Naive thymus-derived CD4-positive, alpha-beta T cell (primary cell): ENCODE data around the gene SYVN1. TPM values are rescaled to one million over a fixed set of nuclear protein-coding genes. Genes with fewer than 3 reads are reported as not detected.

ENCODE experiments used
- ATAC-seq: fragments of 150-1000 bp; cut with Tn5 transposase; 2 replicates; pipeline ENCODE4 v1.10.0; 2021; ENCODE audit warnings: mild to moderate bottlenecking, moderate library complexity
- CTCF ChIA-PET: fragments of 350-600 bp; sonication (Branson Sonifier 250); formaldehyde crosslinking; loops from one replicate; lab custom pipeline; 2021; ENCODE audit warnings: antibody characterized with exemption; lab: Charles Lee
- POLR2A ChIA-PET: fragments of 350-600 bp; sonication (Branson Sonifier 250); formaldehyde crosslinking; loops from one replicate; lab custom pipeline; 2021; ENCODE audit warnings: antibody characterized with exemption, inconsistent platforms; lab: Charles Lee
- DNase-seq, 9 donors: peaks; one replicate each; pipeline versions ENCODE4 v3.0.0 to v3.0.0-alpha.2; 2020 to 2022; ENCODE audit warnings: mixed read lengths in 1 of 9
- H3K27ac ChIP-seq: one replicate; pipeline ENCODE4 v1.7.0; 2013; ENCODE audit warnings: mild to moderate bottlenecking, low read depth, low read length, moderate library complexity
- H3K27me3 ChIP-seq, 2 donors: one replicate each; pipeline ENCODE4 v1.7.0; 2013; ENCODE audit warnings: low read length in 2 of 2, mild to moderate bottlenecking in 2 of 2, moderate library complexity in 2 of 2; ENCODE audit not compliant: control insufficient read depth in 2 of 2, insufficient read depth in 2 of 2
- H3K36me3 ChIP-seq, 3 experiments: 1 replicate in 2 of 3; 2 replicates in 1 of 3; pipeline ENCODE4 v1.7.0; 2013; ENCODE audit warnings: low read length in 3 of 3, mild to moderate bottlenecking in 3 of 3, moderate library complexity in 1 of 3; ENCODE audit not compliant: insufficient read depth in 3 of 3, control insufficient read depth in 2 of 3
- H3K4me1 ChIP-seq, 2 donors: one replicate each; pipeline ENCODE4 v1.7.0; 2013; ENCODE audit warnings: low read length in 2 of 2, mild to moderate bottlenecking in 2 of 2, moderate library complexity in 1 of 2; ENCODE audit not compliant: control insufficient read depth in 2 of 2, insufficient read depth in 2 of 2
- H3K4me3 ChIP-seq: 2 replicates; pipeline ENCODE4 v1.7.0; 2013; ENCODE audit warnings: mild to moderate bottlenecking, low read length
- H3K9me3 ChIP-seq, 3 experiments: 1 replicate in 2 of 3; 2 replicates in 1 of 3; pipeline ENCODE4 v1.7.0; 2013; ENCODE audit warnings: low read length in 3 of 3; ENCODE audit not compliant: control insufficient read depth in 2 of 3
- H3K27ac Mint-ChIP-seq, 9 donors: one replicate each; pipeline ENCODE4 v1.8.0; 2020 to 2022; ENCODE audit warnings: mixed read lengths in 9 of 9, mild to moderate bottlenecking in 8 of 9, moderate library complexity in 5 of 9, inconsistent platforms in 2 of 9
- H3K27me3 Mint-ChIP-seq, 5 donors: one replicate each; pipeline ENCODE4 v1.8.0; 2021 to 2022; ENCODE audit warnings: mixed read lengths in 5 of 5, mild to moderate bottlenecking in 1 of 5
- H3K36me3 Mint-ChIP-seq, 5 donors: one replicate each; pipeline ENCODE4 v1.8.0; 2020 to 2022; ENCODE audit warnings: mixed read lengths in 5 of 5, mild to moderate bottlenecking in 3 of 5, inconsistent platforms in 1 of 5
- H3K4me1 Mint-ChIP-seq, 7 donors: one replicate each; pipeline ENCODE4 v1.8.0; 2020 to 2022; ENCODE audit warnings: mixed read lengths in 7 of 7, mild to moderate bottlenecking in 3 of 7, inconsistent platforms in 1 of 7
- H3K4me3 Mint-ChIP-seq, 10 donors: one replicate each; pipeline ENCODE4 v1.8.0; 2020 to 2022; ENCODE audit warnings: mild to moderate bottlenecking in 10 of 10, mixed read lengths in 10 of 10, moderate library complexity in 6 of 10, inconsistent platforms in 2 of 10
- H3K9me3 Mint-ChIP-seq, 11 donors: one replicate each; pipeline ENCODE4 v1.8.0; 2020 to 2022; ENCODE audit warnings: mixed read lengths in 11 of 11, mild to moderate bottlenecking in 4 of 11, inconsistent platforms in 1 of 11, moderate library complexity in 1 of 11
- intact Hi-C, 2 donors: fragments of 100-400 bp; cut with micrococcal nuclease; formaldehyde crosslinking; loops; one replicate each; pipeline ENCODE4 v1.15.1; 2023
- polyA plus RNA-seq, 2 donors: library from polyadenylated mRNA; unstranded; fragments of 300-500 nt; fragmentation: Illumina TruSeq; gene quantifications; one replicate each; pipeline ENCODE4 v1.2.3, GENCODE V29; 2021
- total RNA-seq, 6 experiments: library from RNA in 5 of 6; stranded (reverse) in 5 of 6; gene quantifications; 1 replicate in 5 of 6; 2 replicates in 1 of 6; pipeline ENCODE4 v1.2.3 and lab custom pipeline; 2021 to 2026

Gene SYVN1
- total and polyA plus RNA-seq, 7 experiments from 2014 or later, result 8.6 to 84.6 (median 67.5) TPM

DNA sequence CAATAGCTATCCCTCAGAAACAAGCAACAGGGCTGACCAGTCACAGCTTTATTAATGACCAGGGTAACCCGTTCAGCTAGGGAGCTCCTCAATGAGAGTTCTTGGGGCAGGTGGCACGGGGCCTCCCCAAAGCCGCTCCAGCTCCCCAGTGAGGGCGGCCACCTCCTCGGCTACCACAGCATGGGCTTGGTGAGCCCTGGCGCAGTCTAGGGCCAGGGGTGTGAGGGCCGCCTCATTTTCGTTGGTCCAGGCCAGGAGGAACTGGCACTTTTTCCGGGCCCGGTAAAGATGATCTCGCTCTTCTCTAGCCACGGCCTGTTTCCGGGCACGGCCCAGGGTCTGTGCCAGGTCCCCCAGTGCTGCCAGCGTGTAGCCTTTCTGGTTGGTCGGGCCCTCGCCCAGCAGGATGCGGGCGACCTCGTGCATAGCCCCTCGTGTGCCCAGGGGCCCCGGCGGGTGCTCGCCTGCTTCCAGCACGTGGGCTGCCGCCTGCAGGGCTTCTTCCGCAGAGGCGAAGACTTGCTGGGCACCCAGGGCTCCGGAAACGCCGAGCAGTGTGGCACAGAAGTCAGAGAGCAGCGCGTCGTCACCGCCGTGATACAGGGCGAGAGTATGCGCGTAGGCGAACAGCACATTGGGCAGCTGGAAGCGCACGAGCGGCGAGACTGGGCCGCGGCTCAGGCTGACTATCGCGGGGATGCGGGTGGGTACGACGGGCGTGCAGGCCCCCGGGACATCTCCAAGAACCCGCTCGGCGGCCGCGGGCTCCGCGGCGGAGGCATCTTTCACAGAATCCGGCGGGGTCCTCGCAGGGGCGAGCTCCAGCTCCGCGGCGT lies 17.7 kb downstream of the SYVN1 start:
- Histone ChIP-seq H3K4me1 (peaks cover 28 to 37% of the 10 kb centered on the region in 2 donors), H3K27ac (peak overlapping the region; percentile 87), H3K4me3 (peak overlapping the region; percentile 92), H3K36me3 (peaks cover 16 to 41% (median 19%) of the 10 kb centered on the region in 3 experiments), H3K27me3 (no peaks in the 10 kb centered on the region), H3K9me3 (no peaks in the 10 kb centered on the region)
- Mint-ChIP-seq H3K4me1 (peaks cover 19 to 70% (median 51%) of the 10 kb centered on the region in 7 donors), H3K4me3 (peak overlapping the region; percentile 90 to 95 (median 92)), H3K9me3 (peaks cover 0 to 2% (median 0%) of the 10 kb centered on the region in 11 donors), H3K27me3 (no peaks in the 10 kb centered on the region), H3K36me3 (peaks cover 0 to 24% (median 19%) of the 10 kb centered on the region in 5 donors), H3K27ac (peak overlapping the region; percentile 86 to 100 (median 93))
- DNase-seq (peak in 8 of 9 donors; percentile 50 to 71 (median 64)), ATAC-seq (peak; percentile 12)
- intact Hi-C loops, result loop anchor here (1.0 to 10.0 kb wide), 19 partner anchors 18 to 499 kb away; partner anchors contain the start of genes ATG2A (in 2 of the 2), CDCA5 (in 2 of the 2), RASGRP2 (in 2 of the 2) and SF1 (in 2 of the 2)
- ChIA-PET POLR2A (interaction anchor here (0.6 to 9.9 kb wide), 20 partner anchors 13 to 372 kb away, joined by 3 to 237 read pairs (median 4); partner anchors contain the start of genes MEN1, RASGRP2, SAC3D1 and SF1), CTCF (interaction anchor here (0.6 to 1.7 kb wide), 8 partner anchors 12 to 165 kb away, joined by 3 to 5 read pairs (median 3); partner anchors contain the start of gene ARL2)

DNA sequence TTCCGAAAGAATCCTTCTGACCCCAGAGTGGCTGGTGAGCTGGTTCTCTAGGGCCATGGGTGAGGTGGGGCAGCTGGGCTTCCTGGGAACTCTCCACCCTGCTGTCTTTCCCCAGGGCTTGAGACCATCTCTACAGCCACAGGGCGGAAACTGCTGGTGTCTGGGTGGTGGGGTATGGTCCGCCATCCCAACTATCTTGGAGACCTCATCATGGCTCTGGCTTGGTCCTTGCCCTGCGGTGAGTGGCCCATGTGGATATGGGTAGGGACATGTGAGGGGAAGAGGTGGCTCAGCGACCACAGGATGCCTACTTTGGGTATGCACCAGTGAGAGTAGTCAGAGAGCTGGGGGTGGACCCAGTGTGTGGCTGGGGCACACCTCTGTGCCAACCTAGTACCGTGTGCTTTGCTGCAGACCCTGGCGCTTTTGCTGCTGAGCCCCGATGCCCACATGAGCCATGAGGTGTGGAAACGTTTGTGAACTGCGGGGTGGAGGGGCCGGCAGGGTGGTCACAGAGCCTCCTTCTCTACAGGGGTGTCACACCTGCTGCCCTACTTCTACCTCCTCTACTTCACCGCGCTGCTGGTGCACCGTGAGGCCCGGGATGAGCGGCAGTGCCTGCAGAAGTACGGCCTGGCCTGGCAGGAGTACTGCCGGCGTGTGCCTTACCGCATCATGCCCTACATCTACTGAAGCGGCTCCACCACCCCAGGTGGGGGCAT lies 18.8 kb downstream of the SYVN1 start:
- peak overlapping the region in 7 of 9 donors; percentile 25 to 100 (median 60) for H3K27ac Mint-ChIP-seq
- DNase-seq (no peak), ATAC-seq (no peak)
- H3K27me3 Mint-ChIP-seq, result no peaks in the 10 kb centered on the region
- H3K36me3 ChIP-seq, result peaks cover 13 to 35% (median 14%) of the 10 kb centered on the region in 3 experiments
- no peak overlapping the region for H3K4me3 ChIP-seq
- no peaks in the 10 kb centered on the region for H3K9me3 ChIP-seq
- peak overlapping the region; percentile 20 to 95 (median 52) for H3K4me3 Mint-ChIP-seq
- H3K27me3 ChIP-seq, result no peaks in the 10 kb centered on the region
- peaks cover 17 to 70% (median 53%) of the 10 kb centered on the region in 7 donors for H3K4me1 Mint-ChIP-seq
- CTCF ChIA-PET, result interaction anchor here (1.7 kb wide), 1 partner anchor 103 kb away, joined by 4 read pairs; no protein-coding TSS in a partner anchor
- peak overlapping the region; percentile 87 for H3K27ac ChIP-seq
- intact Hi-C loops, result loop anchor here (2.0 to 10.0 kb wide), 5 partner anchors 89 to 371 kb away; partner anchors contain the start of genes RASGRP2 (in 2 of the 2), CDC42EP2 (in 1 of the 2), SF1 (in 1 of the 2) and SNX15 (in 1 of the 2)
- peaks cover 0 to 19% (median 15%) of the 10 kb centered on the region in 5 donors for H3K36me3 Mint-ChIP-seq
- POLR2A ChIA-PET, result interaction anchor here (0.6 to 9.9 kb wide), 10 partner anchors 13 to 252 kb away, joined by 3 to 237 read pairs (median 4); partner anchors contain the start of genes SAC3D1, SYVN1 and VPS51
- peaks cover 0 to 2% (median 0%) of the 10 kb centered on the region in 11 donors for H3K9me3 Mint-ChIP-seq
- peaks cover 31 to 37% of the 10 kb centered on the region in 2 donors for H3K4me1 ChIP-seq

DNA sequence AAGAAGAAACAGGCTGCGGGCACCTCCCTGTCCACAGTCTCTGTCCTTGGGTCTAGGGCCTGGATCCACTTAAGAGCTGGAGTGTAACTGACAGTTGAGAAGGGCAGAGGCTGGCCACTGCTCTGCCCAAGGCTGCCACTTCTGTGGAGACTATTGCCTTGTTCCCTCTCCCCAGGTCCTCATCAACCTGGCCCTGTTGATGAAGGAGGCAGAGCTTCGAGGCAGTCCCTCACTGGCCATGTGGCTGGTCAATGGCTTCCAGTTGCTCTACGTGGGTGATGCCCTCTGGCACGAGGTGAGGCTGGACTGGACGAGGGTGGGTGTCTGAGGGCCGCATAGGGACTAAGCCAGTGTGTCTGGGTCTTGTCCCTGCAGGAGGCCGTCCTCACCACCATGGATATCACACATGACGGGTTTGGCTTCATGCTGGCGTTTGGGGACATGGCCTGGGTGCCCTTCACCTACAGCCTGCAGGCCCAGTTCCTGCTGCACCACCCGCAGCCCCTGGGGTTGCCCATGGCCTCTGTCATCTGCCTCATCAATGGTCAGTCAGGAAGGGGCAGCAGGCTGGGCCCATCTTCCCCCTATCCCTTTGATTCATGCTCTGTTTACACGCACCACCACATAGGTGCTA lies 19.7 kb downstream of the SYVN1 start:
- Histone ChIP-seq H3K36me3 (peaks cover 5 to 28% (median 7%) of the 10 kb centered on the region in 3 experiments), H3K4me1 (peaks cover 33 to 39% of the 10 kb centered on the region in 2 donors), H3K9me3 (no peaks in the 10 kb centered on the region), H3K4me3 (no peak overlapping the region), H3K27me3 (no peaks in the 10 kb centered on the region), H3K27ac (peak overlapping the region; percentile 17)
- H3K27ac Mint-ChIP-seq, result peak overlapping the region in 6 of 9 donors; percentile 36 to 100 (median 78)
- intact Hi-C loops, result loop anchor here (5.0 to 10.0 kb wide), 4 partner anchors 72 to 398 kb away; partner anchors contain the start of genes CDC42EP2 (in 1 of the 2), RASGRP2 (in 1 of the 2) and SAC3D1 (in 1 of the 2)
- peaks cover 0 to 2% (median 0%) of the 10 kb centered on the region in 11 donors for H3K9me3 Mint-ChIP-seq
- ATAC-seq, result no peak
- H3K4me1 Mint-ChIP-seq, result peaks cover 17 to 68% (median 50%) of the 10 kb centered on the region in 7 donors
- H3K36me3 Mint-ChIP-seq, result peaks cover 0 to 13% (median 11%) of the 10 kb centered on the region in 5 donors
- DNase-seq, result no peak
- no peaks in the 10 kb centered on the region for H3K27me3 Mint-ChIP-seq
- peak overlapping the region in 5 of 10 donors; percentile 29 to 97 (median 89) for H3K4me3 Mint-ChIP-seq
- POLR2A ChIA-PET, result interaction anchor here (0.5 to 7.5 kb wide), 11 partner anchors 7 to 431 kb away, joined by 3 to 98 read pairs (median 4); partner anchors contain the start of genes ARL2, FAU, MRPL49 and SAC3D1
- CTCF ChIA-PET, result interaction anchor here (1.1 kb wide), 1 partner anchor 17 kb away, joined by 4 read pairs; no protein-coding TSS in a partner anchor

DNA sequence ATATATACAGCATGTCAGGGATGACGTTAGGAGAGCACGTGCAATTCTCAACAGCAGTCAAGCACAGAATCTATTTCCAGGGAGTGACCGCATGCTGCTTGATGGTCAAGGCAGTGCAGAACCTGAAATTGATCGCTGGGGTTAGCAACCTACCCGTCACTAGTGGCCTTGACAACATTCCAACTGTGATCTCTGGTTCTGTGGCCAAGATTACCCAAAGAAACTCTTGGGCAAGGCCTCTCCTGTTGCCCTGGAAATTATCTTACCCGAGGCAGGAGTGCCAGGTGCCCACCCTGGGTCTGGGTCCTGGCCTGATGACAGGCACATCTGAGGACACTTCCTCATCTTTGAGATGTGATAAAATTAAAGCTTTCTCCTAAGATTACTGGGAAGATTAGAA lies 20.5 kb downstream of the SYVN1 start:
- Histone ChIP-seq H3K27me3 (no peaks in the 10 kb centered on the region), H3K36me3 (peaks cover 4 to 28% (median 4%) of the 10 kb centered on the region in 3 experiments), H3K4me1 (peaks cover 33 to 39% of the 10 kb centered on the region in 2 donors), H3K9me3 (no peaks in the 10 kb centered on the region), H3K27ac (peak overlapping the region; percentile 74), H3K4me3 (no peak overlapping the region)
- peak overlapping the region; percentile 31 to 97 (median 88) for H3K4me3 Mint-ChIP-seq
- CTCF ChIA-PET, result interaction anchor here (0.9 to 4.1 kb wide), 3 partner anchors 7 to 24 kb away, joined by 3 to 48 read pairs (median 4); partner anchors contain the start of genes FAU and MRPL49
- ATAC-seq (no peak), DNase-seq (no peak)
- H3K4me1 Mint-ChIP-seq, result peaks cover 17 to 64% (median 46%) of the 10 kb centered on the region in 7 donors
- POLR2A ChIA-PET, result interaction anchor here (0.5 to 7.5 kb wide), 8 partner anchors 8 to 431 kb away, joined by 3 to 98 read pairs (median 6); partner anchors contain the start of genes ARL2, FAU, MRPL49 and SYVN1
- peaks cover 0 to 2% (median 0%) of the 10 kb centered on the region in 11 donors for H3K9me3 Mint-ChIP-seq
- peak overlapping the region; percentile 41 to 100 (median 84) for H3K27ac Mint-ChIP-seq
- peaks cover 0 to 12% (median 11%) of the 10 kb centered on the region in 5 donors for H3K36me3 Mint-ChIP-seq
- no peaks in the 10 kb centered on the region for H3K27me3 Mint-ChIP-seq
- intact Hi-C loops, result loop anchor here (5.0 to 10.0 kb wide), 4 partner anchors 72 to 398 kb away; partner anchors contain the start of genes CDC42EP2 (in 1 of the 2), RASGRP2 (in 1 of the 2) and SAC3D1 (in 1 of the 2)

DNA sequence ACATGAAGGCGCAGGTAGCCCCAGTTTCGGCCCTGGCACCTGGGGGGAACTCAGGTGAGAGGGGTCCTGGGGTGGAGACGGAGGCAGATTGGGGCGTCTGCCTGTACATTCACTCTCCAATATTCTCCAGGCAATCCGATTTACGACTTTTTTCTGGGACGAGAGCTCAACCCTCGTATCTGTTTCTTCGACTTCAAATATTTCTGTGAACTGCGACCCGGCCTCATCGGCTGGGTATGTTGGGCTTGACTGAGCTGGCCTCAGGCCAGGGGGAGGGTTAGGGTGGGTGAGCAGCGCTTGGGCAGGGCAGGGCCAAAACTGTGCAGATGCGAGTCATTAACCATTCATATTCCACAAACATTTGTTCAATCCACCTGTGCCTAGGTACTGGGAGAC lies 21.0 kb downstream of the SYVN1 start:
- no peak for DNase-seq
- Histone ChIP-seq H3K4me3 (peak overlapping the region; percentile 83), H3K4me1 (peaks cover 33 to 39% of the 10 kb centered on the region in 2 donors), H3K27me3 (no peaks in the 10 kb centered on the region), H3K27ac (peak overlapping the region; percentile 74), H3K36me3 (peaks cover 0 to 27% (median under 1%) of the 10 kb centered on the region in 3 experiments), H3K9me3 (no peaks in the 10 kb centered on the region)
- no peak for ATAC-seq
- ChIA-PET POLR2A (interaction anchor here (1.0 to 7.5 kb wide), 7 partner anchors 8 to 369 kb away, joined by 4 to 98 read pairs (median 8); partner anchors contain the start of genes ARL2, FAU, MRPL49 and RASGRP2), CTCF (interaction anchor here (0.7 to 4.1 kb wide), 4 partner anchors 8 to 31 kb away, joined by 3 to 48 read pairs (median 3); partner anchors contain the start of genes FAU and MRPL49)
- intact Hi-C loops, result loop anchor here (5.0 to 10.0 kb wide), 4 partner anchors 71 to 399 kb away; partner anchors contain the start of genes CDC42EP2 (in 1 of the 2), RASGRP2 (in 1 of the 2) and SAC3D1 (in 1 of the 2)
- Mint-ChIP-seq H3K36me3 (peaks cover 0 to 8% (median 6%) of the 10 kb centered on the region in 5 donors), H3K9me3 (no peaks in the 10 kb centered on the region), H3K27ac (peak overlapping the region; percentile 76 to 100 (median 84)), H3K27me3 (no peaks in the 10 kb centered on the region), H3K4me3 (peak overlapping the region; percentile 83 to 97 (median 89)), H3K4me1 (peaks cover 17 to 59% (median 41%) of the 10 kb centered on the region in 7 donors)
